Tibial artery (tissue), 4 donors: ENCODE results near the gene TP53I13.
A peak's percentile ranks its signal among the peaks of the same experiment; 100 is the strongest.

ENCODE experiments used
- DNase-seq, 2 donors: peaks; one replicate each; pipeline ENCODE4 v3.0.0-alpha.2; 2019
- H3K27ac ChIP-seq, 2 donors: fragments of 200-600 bp; sonication (generic) in 1 of 2; 1 replicate in 1 of 2; 2 replicates in 1 of 2; pipeline ENCODE4 v1.5.1; 2018 to 2019; ENCODE audit warnings: mild to moderate bottlenecking in 1 of 2
- H3K27me3 ChIP-seq, 2 donors: fragments of 200-600 bp; sonication (generic) in 1 of 2; one replicate each; pipeline versions ENCODE4 v1.5.1 to v1.6.0; 2016 to 2019
- H3K36me3 ChIP-seq, 3 donors: fragments of 200-600 bp; sonication (generic) in 2 of 3; one replicate each; pipeline ENCODE4 v1.5.1; 2016 to 2019; ENCODE audit warnings: mild to moderate bottlenecking in 2 of 3
- H3K4me1 ChIP-seq, 4 donors: fragments of 200-600 bp; sonication (generic) in 2 of 4; 1 replicate in 3 of 4; 2 replicates in 1 of 4; pipeline ENCODE4 v1.5.1; 2016 to 2019
- H3K4me3 ChIP-seq, 2 donors: fragments of 200-600 bp; sonication (generic) in 1 of 2; 1 replicate in 1 of 2; 2 replicates in 1 of 2; pipeline ENCODE4 v1.5.1; 2018 to 2019; ENCODE audit warnings: mild to moderate bottlenecking in 2 of 2
- H3K9me3 ChIP-seq, 3 donors: fragments of 200-600 bp; sonication (generic) in 1 of 3; one replicate each; pipeline ENCODE4 v1.5.1; 2016 to 2019
- intact Hi-C: fragments of 100-400 bp; cut with DNase I; formaldehyde crosslinking; loops from one replicate; pipeline ENCODE4 v1.15.0; 2023; ENCODE audit warnings: low total_unique reads
- TF ChIP-seq, protein P1 (sequence below), 2 experiments: fragments of 200-600 bp in 1 of 2; fragments of 450-650 bp in 1 of 2; IDR thresholded peaks; one replicate each; pipeline ENCODE4 v1.5.1; 2017 to 2019; ENCODE audit warnings: antibody characterized with exemption in 2 of 2, mild to moderate bottlenecking in 1 of 2, moderate library complexity in 1 of 2

TP53I13 gene

DNA sequence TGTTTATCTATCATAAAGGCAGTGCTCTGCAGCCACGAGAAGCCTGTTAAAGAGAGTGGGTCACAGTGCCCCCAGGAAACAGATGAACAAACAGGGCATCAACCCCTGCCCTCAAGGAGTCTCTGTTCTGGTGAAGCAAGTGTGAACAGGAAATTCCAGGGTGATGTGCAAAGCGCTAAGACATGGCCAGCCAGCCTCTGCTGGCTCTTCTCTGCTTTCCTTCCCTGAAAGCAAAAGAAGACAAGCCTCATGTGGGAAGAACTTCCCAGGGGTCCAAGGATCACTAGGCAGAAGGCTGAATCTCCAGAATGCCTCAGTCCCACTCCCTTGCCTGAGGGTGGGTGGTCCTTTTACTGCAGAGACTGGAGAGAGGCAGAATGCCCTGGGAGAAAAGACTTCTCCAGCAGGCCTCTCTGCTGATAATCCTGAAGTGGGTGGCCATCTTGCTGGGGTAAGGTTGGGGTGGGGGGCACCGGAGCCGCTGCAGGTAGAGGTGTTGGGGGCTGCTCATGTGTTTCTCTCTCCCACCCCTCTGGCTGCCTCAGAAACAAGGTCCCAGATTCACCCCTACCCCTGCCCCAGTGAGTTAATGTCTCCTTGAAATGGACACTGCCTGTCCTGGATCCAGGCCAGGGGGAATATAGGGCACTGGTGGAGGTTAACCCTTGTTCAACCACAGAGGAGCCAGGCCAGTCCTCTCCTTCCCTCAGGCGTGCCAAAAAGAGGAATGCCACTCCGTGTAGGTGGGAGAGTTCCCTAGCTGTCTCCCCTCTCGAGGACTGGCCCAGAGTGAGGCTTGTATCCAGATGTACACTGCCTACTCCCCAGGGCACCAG, 26.8 kb downstream of the TP53I13 start:
- H3K27ac ChIP-seq, result no peak overlapping the region
- no peak for DNase-seq
- TF ChIP-seq, protein P1, sequence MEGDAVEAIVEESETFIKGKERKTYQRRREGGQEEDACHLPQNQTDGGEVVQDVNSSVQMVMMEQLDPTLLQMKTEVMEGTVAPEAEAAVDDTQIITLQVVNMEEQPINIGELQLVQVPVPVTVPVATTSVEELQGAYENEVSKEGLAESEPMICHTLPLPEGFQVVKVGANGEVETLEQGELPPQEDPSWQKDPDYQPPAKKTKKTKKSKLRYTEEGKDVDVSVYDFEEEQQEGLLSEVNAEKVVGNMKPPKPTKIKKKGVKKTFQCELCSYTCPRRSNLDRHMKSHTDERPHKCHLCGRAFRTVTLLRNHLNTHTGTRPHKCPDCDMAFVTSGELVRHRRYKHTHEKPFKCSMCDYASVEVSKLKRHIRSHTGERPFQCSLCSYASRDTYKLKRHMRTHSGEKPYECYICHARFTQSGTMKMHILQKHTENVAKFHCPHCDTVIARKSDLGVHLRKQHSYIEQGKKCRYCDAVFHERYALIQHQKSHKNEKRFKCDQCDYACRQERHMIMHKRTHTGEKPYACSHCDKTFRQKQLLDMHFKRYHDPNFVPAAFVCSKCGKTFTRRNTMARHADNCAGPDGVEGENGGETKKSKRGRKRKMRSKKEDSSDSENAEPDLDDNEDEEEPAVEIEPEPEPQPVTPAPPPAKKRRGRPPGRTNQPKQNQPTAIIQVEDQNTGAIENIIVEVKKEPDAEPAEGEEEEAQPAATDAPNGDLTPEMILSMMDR (IDR thresholded peaks at IDR 0.05), result no peak
- intact Hi-C loops, result loop anchor here (10.0 kb wide), 1 partner anchor 771 kb away; no protein-coding TSS in a partner anchor
- no peaks in the 10 kb centered on the region for H3K9me3 ChIP-seq
- no peaks in the 10 kb centered on the region for H3K27me3 ChIP-seq
- H3K4me1 ChIP-seq, result peaks cover 0 to 38% (median 33%) of the 10 kb centered on the region in 4 donors
- H3K4me3 ChIP-seq, result no peak overlapping the region
- H3K36me3 ChIP-seq, result no peaks in the 10 kb centered on the region

DNA sequence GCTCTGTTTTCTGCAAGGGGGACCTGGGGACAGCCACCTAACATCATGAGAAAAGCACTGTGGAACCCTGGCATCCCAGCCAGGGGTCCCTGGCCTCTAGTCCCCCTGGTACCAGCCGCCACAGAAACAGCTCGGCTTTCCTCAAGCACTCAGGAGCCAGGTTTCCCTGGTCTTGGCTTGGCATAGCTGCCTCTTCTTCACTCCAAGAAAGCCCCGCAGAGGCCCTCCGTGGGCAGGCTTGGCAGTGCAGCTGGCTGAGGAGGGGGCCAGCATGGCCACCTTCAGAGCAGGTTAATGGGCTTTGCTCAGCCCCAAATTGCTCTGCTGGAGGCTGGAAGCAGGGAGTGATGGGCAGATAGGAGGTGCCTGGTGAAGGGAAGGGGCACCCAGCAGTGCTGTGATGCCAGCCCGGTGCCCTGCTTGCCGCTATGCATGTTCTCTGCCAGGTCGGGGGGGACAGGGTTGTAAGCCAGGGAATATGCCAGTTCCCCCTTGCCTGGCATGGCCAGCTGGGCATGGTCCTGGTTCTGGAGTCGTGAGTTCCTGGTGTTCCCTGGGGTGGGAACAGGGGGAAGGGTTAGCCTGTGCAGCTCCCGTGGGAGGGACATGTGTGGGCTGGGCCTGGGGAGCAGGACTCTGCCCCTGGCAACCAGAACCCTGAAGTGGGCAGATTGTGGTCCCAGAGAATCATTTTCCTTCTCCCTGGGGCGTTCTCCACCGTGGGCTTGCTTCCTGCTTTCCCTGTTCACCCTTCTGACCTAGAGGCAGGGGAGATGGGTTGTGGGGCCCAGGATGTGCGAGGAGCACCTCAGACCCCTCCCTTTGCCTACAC, 27.7 kb downstream of the TP53I13 start:
- no peaks in the 10 kb centered on the region for H3K27me3 ChIP-seq
- intact Hi-C loops, result loop anchor here (10.0 kb wide), 1 partner anchor 771 kb away; no protein-coding TSS in a partner anchor
- DNase-seq, result no peak
- H3K4me3 ChIP-seq, result no peak overlapping the region
- TF ChIP-seq, protein P1 (IDR thresholded peaks at IDR 0.05), result no peak
- H3K9me3 ChIP-seq, result no peaks in the 10 kb centered on the region
- no peak overlapping the region for H3K27ac ChIP-seq
- no peaks in the 10 kb centered on the region for H3K36me3 ChIP-seq
- H3K4me1 ChIP-seq, result peaks cover 0 to 30% (median 25%) of the 10 kb centered on the region in 4 donors

DNA sequence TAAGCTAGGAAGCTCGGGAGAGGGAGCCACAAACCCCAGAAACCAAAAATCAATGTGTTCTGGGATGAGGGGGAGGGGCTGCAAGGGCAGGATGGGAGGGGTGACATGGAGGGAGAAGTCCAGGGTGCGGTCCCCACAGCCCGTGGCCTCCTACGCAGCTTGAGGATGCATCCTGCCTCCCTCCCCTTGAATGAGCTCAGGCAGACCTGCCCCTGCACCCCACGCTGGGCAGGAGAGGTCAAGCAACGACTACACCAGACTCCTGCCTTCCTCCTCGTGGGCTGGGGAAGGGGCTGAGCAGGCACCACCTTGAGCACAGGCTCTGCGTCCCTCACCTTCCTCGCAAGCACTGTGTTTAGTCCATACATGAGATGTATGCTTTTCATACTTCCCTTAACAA, 28.3 kb downstream of the TP53I13 start:
- Histone ChIP-seq H3K27ac (no peak overlapping the region), H3K27me3 (no peaks in the 10 kb centered on the region), H3K4me3 (no peak overlapping the region), H3K4me1 (peaks cover 0 to 23% (median 19%) of the 10 kb centered on the region in 4 donors), H3K9me3 (no peaks in the 10 kb centered on the region), H3K36me3 (no peaks in the 10 kb centered on the region)
- TF ChIP-seq, protein P1 (IDR thresholded peaks at IDR 0.05), result no peak
- intact Hi-C loops, result loop anchor here (10.0 kb wide), 1 partner anchor 772 kb away; no protein-coding TSS in a partner anchor
- DNase-seq, result no peak

DNA sequence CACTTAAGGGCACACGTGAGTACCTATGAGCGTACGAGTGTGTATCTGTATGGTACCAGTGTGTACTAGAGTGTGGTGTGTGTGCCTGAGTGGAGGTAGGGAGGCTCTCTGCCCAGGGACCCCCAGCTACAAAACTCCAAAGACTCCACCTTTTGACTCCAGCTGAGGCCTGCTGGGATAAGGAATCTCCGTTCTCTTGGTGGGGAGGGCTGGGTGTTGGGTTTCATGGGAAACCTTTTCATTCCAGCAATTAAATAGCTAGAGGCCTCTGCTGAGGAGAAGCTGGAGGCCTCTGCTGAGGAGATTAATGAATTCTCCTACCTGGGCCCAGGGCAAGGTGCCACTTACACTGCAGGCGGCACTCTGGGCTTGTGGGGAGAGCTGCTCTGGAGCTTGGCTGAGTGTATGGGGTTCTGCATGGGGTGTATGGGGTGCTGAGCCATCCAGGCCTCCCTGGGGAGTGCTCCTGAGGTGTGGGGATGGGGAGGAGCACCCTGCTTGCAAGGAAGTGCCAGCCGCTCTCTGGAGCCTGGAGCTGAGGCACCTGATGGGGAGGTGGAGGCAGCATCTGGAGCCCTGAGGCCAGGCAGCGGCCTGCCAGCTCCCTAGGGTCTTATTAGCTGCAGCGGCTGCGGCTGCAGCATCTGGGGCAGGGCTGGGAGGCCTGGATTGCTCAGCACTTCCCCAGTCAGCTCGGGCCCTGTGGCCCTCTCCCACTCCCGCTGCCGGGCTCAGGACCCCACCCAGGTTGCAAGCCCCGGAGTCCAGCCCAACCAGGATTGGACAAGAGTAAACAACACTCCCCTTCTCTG, 29.1 kb downstream of the TP53I13 start:
- Histone ChIP-seq H3K27me3 (no peaks in the 10 kb centered on the region), H3K4me1 (peaks cover 0 to 16% (median 11%) of the 10 kb centered on the region in 4 donors), H3K36me3 (no peaks in the 10 kb centered on the region), H3K4me3 (no peak overlapping the region), H3K9me3 (no peaks in the 10 kb centered on the region), H3K27ac (no peak overlapping the region)
- peak in 1 of 2 donors; percentile 60 for DNase-seq
- TF ChIP-seq, protein P1 (IDR thresholded peaks at IDR 0.05), result no peak
- intact Hi-C loops, result loop anchor here (10.0 kb wide), 1 partner anchor 773 kb away; no protein-coding TSS in a partner anchor

DNA sequence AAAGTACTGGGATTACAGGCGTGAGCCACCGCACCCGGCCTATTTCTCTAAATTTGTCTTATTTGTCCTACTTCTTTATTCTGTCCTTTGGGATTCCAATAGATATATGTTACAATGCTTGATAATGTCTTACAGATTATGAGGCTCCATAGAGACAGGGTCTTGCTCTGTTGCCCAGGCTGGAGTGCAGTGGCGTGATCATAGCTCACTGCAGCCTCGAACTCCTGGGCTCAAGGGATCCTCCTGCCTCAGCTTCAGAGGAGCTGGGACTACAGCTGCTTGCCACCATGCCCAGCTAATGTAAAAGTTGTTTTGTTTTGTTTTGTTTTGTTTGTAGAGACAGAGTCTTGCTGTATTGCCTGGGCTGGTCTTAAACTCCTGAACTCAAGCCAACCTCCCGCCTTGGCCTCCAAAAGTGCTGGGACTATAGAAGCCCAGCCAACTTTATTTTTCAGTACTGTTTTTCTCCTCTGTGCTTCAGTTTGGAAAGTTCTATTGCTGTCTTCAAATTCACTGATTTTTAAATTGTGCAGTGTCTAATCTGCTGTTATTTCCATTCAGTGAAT, 34.7 kb downstream of the TP53I13 start:
- Histone ChIP-seq H3K4me3 (no peak overlapping the region), H3K4me1 (no peaks in the 10 kb centered on the region), H3K9me3 (no peaks in the 10 kb centered on the region), H3K36me3 (no peaks in the 10 kb centered on the region), H3K27me3 (no peaks in the 10 kb centered on the region), H3K27ac (no peak overlapping the region)
- DNase-seq, result no peak
- TF ChIP-seq, protein P1 (IDR thresholded peaks at IDR 0.05), result no peak
- intact Hi-C loops, result no loop called here
